Fibroblast of the conjunctiva (primary cell): ENCODE data around the gene CASP8.
"Not testable (repeated sequence)": the region's sequence is repeated elsewhere in the genome, so short reads cannot be mapped to it uniquely, and the experiment has no call there.

Experiments
- DNase-seq: peaks from one replicate; pipeline ENCODE4 v3.0.0-alpha.2; 2010; ENCODE audit warnings: low read depth

CASP8 gene

GRCh38 chr2:201269764-201270163 lies 9.4 kb downstream of the CASP8 start:
- no peak for DNase-seq

DNA sequence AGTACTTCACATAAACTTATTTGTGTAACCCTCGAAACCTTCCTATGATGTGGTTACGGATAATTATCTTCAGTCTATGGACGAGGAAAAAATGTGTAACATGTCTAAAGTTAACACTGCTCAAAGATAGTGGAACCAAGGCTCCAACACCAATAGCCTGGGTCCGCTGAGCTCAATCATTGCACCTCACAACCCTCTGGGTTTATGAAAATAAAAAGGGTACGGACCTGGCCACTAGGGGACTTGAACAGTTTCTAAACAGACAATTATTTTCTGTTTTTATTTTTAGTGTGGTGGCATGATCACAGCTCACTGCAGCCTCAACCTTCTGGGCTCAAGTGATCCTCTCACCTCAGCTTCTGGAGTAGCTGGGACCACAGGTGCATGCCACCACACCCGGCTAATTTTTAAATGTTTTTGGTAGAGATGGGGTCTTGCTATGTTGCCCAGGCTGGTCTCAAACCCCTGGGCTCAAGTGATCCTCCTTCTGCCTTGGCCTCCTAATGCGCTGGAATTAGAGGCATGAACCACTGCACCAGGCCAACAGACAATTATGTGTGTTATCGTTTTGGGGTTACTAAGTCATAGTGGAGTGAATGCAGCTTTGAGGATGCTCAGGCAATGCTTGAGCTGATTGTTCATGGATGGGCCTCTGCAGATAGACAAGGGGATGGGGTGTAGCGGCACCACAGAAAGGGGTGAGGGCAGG lies 10.1 kb downstream of the CASP8 start:
- DNase-seq: no peak

DNA sequence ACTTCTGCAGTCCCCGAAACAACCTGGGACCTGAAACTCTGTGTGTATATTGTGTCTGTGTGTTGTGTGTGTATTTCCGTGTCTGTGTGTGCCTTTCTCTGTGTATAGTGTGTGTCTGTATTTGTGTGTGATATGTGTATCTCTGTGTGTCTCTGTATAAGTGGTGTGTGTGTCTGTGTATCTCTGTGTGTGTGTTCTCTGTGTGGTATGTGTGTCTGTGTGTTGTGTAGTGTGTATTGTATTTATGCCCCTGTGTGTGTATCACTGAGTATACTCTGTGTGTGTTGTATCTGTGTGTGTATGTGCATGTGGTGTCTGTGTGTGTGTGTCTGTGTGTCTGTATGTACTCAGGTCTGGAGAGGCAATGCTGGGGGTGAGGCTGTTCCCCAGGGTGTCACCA lies 11.6 kb downstream of the CASP8 start:
- DNase-seq: no peak

- no peak for DNase-seq
These were observed 13.1 kb downstream of the CASP8 start for GRCh38 chr2:201273330-201273983.

DNA sequence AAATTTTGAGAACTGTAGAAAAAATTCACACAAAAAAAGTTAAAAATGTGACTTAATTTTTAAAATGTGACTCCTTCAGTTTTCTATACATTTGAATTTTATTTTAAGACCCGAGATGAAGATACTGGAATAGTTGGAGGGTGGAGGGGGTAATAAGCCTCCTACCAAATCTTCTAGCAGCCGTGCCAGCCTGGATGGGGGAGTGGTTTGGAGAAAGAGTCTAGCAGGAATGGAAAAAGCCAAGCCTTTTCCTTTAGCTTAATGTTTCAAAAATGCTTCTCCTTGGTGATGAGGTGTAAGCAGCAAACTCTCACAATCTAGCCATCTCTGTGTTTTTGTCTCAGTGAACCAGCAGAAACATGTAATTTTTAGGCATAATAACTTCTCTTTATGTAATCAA lies 14.7 kb downstream of the CASP8 start:
- no peak for DNase-seq

GRCh38 chr2:201275990-201276389 lies 15.7 kb downstream of the CASP8 start:
- DNase-seq: no peak

GRCh38 chr2:201276511-201276910 lies 16.2 kb downstream of the CASP8 start:
- no peak for DNase-seq

GRCh38 chr2:201279079-201279478 lies 18.7 kb downstream of the CASP8 start:
- no peak for DNase-seq

GRCh38 chr2:201280191-201281040 lies 20.1 kb downstream of the CASP8 start:
- DNase-seq: no peak

GRCh38 chr2:201285499-201285898 lies 25.2 kb downstream of the CASP8 start:
- no peak for DNase-seq

DNA sequence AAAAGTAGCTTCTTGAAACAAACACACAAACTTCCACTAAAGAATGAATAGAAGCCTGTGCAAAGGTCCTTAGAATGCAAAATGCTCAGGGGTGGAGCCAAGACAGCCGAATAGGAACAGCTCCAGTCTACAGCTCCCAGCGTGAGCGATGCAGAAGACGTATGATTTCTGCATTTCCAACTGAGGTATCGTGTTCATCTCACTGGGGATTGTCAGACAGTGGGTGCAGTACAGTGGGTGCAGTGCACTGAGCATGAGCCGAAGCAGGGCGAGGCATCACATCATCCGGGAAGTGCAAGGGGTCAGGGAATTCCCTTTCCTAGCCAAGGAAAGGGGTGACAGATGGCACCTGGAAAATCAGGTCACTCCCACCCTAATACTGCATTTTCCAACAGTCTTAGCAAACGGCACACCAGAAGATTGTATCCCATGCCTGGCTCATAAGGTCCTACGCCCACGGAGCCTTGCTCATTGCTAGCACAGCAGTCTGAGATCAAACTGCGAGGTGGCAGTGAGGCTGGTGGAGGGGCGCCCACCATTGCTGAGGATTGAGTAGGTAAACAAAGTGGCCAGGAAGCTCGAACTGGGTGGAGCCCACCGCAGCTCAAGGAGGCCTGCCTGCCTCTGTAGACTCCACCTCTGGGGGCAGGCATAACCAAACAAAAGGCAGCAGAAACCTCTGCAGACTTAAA lies 30.3 kb downstream of the CASP8 start:
- not testable (repeated sequence) for DNase-seq

- no peak for DNase-seq
These were observed 38.2 kb downstream of the CASP8 start for GRCh38 chr2:201298462-201299052.

GRCh38 chr2:201299929-201300328 lies 39.6 kb downstream of the CASP8 start:
- DNase-seq: not testable (repeated sequence)

DNA sequence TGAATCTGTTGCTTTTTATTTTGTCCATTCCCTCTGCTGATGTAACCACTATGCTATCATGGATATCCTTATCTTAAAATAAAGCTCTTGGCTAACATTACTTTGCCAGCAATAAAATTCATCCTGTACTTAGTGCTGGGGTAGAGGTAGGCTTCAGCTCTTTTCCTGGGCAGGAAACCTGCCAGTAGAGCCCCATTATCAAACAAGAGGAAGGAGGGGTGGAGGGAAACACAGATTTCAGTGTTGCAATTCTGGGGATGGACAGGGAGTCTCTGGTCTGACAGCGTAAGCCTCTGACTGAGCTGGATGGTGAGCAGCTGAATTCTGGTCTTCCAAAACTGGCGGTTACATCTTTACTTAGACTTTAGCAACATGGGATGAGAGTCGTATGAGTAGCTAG lies 47.5 kb downstream of the CASP8 start:
- no peak for DNase-seq

- DNase-seq: no peak
These were observed 48.6 kb downstream of the CASP8 start for GRCh38 chr2:201308914-201309313.

DNA sequence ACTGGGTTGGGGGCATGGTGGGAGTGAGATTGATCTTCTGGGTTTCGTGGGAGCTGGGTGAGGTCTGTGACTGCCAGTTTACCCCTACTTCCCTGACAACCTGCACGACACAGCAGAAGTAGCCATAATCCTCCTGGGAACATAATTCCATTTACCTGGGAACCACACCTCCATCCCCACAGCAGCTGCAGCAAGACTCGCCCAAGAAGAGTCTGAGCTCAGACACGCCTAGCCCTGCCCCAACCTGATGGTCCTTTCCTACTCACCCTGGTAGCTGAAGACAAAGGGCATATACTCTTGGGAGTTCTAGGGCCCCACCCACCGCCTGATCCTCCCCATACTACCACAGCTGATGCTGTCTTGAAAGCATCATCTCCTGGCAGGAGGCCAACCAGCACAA lies 53.0 kb downstream of the CASP8 start:
- DNase-seq: no peak

DNA sequence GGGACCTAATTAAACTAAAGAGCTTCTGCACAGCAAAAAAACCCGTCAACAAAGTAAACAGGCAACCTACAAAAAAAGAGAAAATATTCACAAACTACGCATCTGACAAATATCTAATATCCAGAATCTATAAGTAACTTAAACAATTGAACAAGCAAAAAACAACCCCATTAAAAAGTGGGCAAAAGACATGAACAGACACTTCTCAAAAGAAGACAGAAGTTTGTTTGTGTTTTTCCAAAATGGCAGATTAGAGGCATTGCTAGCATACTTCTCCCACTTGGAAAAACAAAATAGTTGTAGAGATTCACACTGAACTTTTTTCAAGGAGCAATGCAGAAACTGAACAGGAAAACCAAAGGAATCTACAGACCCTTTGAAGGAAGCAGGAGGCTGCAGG lies 59.2 kb downstream of the CASP8 start:
- DNase-seq: no peak

GRCh38 chr2:201320257-201320656 lies 59.9 kb downstream of the CASP8 start:
- no peak for DNase-seq

- DNase-seq: no peak
These were observed 60.4 kb downstream of the CASP8 start for GRCh38 chr2:201320701-201321100.

DNA sequence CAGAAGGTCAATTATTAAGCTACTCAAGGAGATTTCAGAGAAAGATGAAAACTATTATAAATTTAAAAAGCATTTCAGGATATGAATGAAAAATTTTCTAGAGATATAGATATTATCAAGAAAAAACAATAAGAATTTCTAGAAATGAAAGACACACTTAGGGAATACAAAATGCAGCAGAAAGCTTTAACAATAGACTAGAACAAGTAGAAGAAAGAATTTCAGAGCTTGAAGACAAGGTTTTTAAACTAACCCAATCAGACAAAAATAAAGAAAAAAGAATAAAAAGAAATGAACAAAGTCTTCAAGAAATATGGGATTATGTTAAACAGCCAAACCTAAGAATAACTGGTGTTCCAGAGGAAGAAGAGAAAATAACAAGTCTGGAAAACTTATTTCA lies 62.4 kb downstream of the CASP8 start:
- DNase-seq: no peak

DNA sequence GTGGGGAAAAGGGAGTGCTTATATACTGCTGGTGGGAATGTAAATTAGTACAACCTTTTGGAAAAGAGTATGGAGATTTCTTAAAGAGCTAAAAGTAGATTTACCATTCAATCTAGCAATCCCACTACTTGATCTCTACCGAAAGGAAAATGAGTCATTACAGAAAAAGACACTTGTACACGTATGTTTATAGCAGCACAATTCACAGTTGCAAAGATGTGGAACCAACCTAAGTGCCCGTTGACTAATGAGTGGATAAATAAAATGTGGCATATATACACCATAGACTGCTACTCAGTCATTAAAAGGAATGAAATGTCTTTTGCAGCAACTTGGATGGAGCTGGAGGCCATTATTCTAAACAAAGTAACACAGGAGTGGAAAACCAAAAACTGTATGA lies 67.3 kb downstream of the CASP8 start:
- no peak for DNase-seq

- DNase-seq: no peak
These were observed 69.1 kb downstream of the CASP8 start for GRCh38 chr2:201329409-201329808.
